ENCODE measurements around the gene FAF1.

DNA sequence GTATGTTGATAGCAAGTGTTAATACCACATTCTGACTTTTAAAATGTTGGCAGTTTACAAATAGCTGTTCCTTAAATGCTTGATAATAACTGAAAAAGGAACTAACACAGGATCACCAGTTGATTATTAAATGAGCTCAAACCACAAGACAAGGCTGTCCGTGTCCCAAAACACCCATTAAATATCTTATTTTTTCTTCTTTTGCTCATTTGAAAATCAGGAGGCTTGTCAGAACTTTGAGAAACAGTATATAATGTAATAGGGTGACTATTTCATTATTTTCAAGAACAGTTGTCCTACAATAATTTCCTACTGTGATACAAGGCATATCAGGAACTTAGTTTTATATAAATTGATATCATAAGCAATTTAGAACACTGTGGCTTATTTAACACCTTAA is 12.7 kb upstream of the FAF1 start:
- TF ChIP-seq, protein P1, sequence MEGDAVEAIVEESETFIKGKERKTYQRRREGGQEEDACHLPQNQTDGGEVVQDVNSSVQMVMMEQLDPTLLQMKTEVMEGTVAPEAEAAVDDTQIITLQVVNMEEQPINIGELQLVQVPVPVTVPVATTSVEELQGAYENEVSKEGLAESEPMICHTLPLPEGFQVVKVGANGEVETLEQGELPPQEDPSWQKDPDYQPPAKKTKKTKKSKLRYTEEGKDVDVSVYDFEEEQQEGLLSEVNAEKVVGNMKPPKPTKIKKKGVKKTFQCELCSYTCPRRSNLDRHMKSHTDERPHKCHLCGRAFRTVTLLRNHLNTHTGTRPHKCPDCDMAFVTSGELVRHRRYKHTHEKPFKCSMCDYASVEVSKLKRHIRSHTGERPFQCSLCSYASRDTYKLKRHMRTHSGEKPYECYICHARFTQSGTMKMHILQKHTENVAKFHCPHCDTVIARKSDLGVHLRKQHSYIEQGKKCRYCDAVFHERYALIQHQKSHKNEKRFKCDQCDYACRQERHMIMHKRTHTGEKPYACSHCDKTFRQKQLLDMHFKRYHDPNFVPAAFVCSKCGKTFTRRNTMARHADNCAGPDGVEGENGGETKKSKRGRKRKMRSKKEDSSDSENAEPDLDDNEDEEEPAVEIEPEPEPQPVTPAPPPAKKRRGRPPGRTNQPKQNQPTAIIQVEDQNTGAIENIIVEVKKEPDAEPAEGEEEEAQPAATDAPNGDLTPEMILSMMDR (IDR thresholded peaks at IDR 0.05): no peak
- no peak for TF ChIP-seq POLR2A (IDR thresholded peaks at IDR 0.05)

Measured in right lobe of liver (tissue), 4 donors.